ENCODE measurements around the gene CRYBG1. TPM values are rescaled to one million over a fixed set of nuclear protein-coding genes. Genes with fewer than 3 reads are reported as not detected.
A peak's percentile ranks its signal among the peaks of the same experiment; 100 is the strongest.

Gene CRYBG1
- total and polyA plus RNA-seq, 2 donors (not counting 3 experiments of a cell fraction or from before 2014, with no cell fraction given), result 4.1 to 30.1 TPM

- peak overlapping the region; percentile 73 for H3K9ac ChIP-seq (replicated peaks; ENCODE audit: extremely low read depth, insufficient read depth, low read length)
- no peaks in the 10 kb centered on the region for H3K36me3 ChIP-seq (ENCODE audit: control insufficient read depth in 2 of 2, extremely low read depth in 1 of 2, insufficient read depth in 2 of 2, low read length in 2 of 2)
- no peaks in the 10 kb centered on the region for H3K9me3 ChIP-seq (replicated peaks; ENCODE audit: control insufficient read depth, insufficient read depth, low read length)
- H3K9me1 ChIP-seq (replicated peaks; ENCODE audit: control insufficient read depth, extremely low read depth, insufficient read depth, low read length), result no peaks in the 10 kb centered on the region
- CTCF ChIA-PET, result interaction anchor here (1.0 to 6.9 kb wide), 19 partner anchors 9 to 484 kb away, joined by 3 to 62 read pairs (median 7); no protein-coding TSS in a partner anchor
- no peaks in the 10 kb centered on the region for H4K20me1 ChIP-seq (replicated peaks; ENCODE audit: control insufficient read depth, extremely low read depth, insufficient read depth, low read length)
- DNase-seq (ENCODE audit: low read depth, low spot score), result peak; percentile 53
- POLR2A ChIA-PET, result interaction anchor here (0.9 kb wide), 2 partner anchors 9 to 188 kb away, joined by 3 to 6 read pairs; partner anchors contain the start of gene ATG5
- dilution Hi-C loops (cut with MboI; ENCODE audit: extremely low pct_ligation_motif_present, low sequenced_read_pairs) (no loop called here), intact Hi-C loops (cut with micrococcal nuclease) (loop anchor here (1.0 to 5.0 kb wide), 6 partner anchors 12 to 521 kb away; partner anchors contain the start of genes QRSL1 and RTN4IP1)
- no peak overlapping the region for H3K27ac ChIP-seq (ENCODE audit: insufficient read depth, low read depth, low read length)
- H3K79me2 ChIP-seq (ENCODE audit: control insufficient read depth, insufficient read depth, low read length), result no peaks in the 10 kb centered on the region
- peaks cover 22 to 33% of the 10 kb centered on the region in 2 experiments for H3K27me3 ChIP-seq (ENCODE audit: control insufficient read depth in 2 of 2, insufficient read depth in 2 of 2, low read length in 2 of 2)
- H3K4me2 ChIP-seq (ENCODE audit: insufficient read depth, low read length), result peak overlapping the region; percentile 77
- TSS peak; percentile 22 for BruUV-seq (replicated peaks)
- no peak for TF ChIP-seq FOS (IDR thresholded peaks at IDR 0.05; ENCODE audit: borderline replicate concordance, insufficient read depth, low read length)
- TF ChIP-seq JUN (IDR thresholded peaks at IDR 0.05; ENCODE audit: borderline replicate concordance, insufficient read depth, insufficient read length, low read depth), result no peak
- no peak for TF ChIP-seq MYC (IDR thresholded peaks at IDR 0.05; ENCODE audit: low read depth, low read length)
- TF ChIP-seq MAX (IDR thresholded peaks at IDR 0.05; ENCODE audit: insufficient read depth, insufficient read length), result no peak
- no peak for TF ChIP-seq POLR2A (IDR thresholded peaks at IDR 0.05; ENCODE audit: low read depth, low read length)
- no peak for TF ChIP-seq GATA2 (IDR thresholded peaks at IDR 0.05; ENCODE audit: insufficient read depth, insufficient read length, low read depth, low read length)
- TF ChIP-seq CTCF (IDR thresholded peaks at IDR 0.05; ENCODE audit: extremely low read depth in 1 of 2, insufficient read depth in 1 of 2, low read depth in 1 of 2, low read length in 2 of 2), result no peak
- TF ChIP-seq POLR2AphosphoS5 (IDR thresholded peaks at IDR 0.05; ENCODE audit: insufficient read depth, low read depth, low read length), result no peak
- no peak for TF ChIP-seq EZH2 (IDR thresholded peaks at IDR 0.05; ENCODE audit: borderline replicate concordance, low read depth, low read length, severe bottlenecking)
- peaks cover 33% of the 10 kb centered on the region for H3K4me1 ChIP-seq (ENCODE audit: control insufficient read depth, extremely low read depth, insufficient read depth, low read length)
- peak overlapping the region; percentile 91 for H2AFZ ChIP-seq (ENCODE audit: low read depth, low read length)
- no peak for FAIRE-seq
- peak overlapping the region; percentile 70 to 79 (median 78) for H3K4me3 ChIP-seq (replicated peaks in 1 of 3; ENCODE audit: insufficient read depth in 1 of 3, low read depth in 1 of 3, low read length in 3 of 3)
These were observed 152.6 kb downstream of the CRYBG1 start for GRCh38 chr6:106512968-106513574.
